DMS114 treated with DMSO at 0.1 percent for 48 hours (cell line): ENCODE results near the gene CCDC182.

ENCODE experiments used
- DNase-seq: peaks from one replicate; lab custom pipeline; 2025; ENCODE audit not compliant: unreplicated experiment; lab: John Stamatoyannopoulos, UW

CCDC182 gene

GRCh38 chr17:57745242-57745641 lies at the start of gene CCDC182:
CCDC182 (minus strand) TSS chr17:57745299; CDS start chr17:57745272, 27 bp downstream.
- DNase-seq = no peak

GRCh38 chr17:57794841-57795240 lies 49.7 kb upstream of the CCDC182 start:
- DNase-seq = no peak

GRCh38 chr17:57788725-57789124 lies 43.6 kb upstream of the CCDC182 start:
- no peak for DNase-seq

- DNase-seq = no peak
Observed at GRCh38 chr17:57785022-57785421, 39.9 kb upstream of the CCDC182 start.

GRCh38 chr17:57784226-57784895 lies 39.3 kb upstream of the CCDC182 start:
- no peak for DNase-seq

GRCh38 chr17:57783338-57783742 lies 38.2 kb upstream of the CCDC182 start:
- DNase-seq = peak; percentile 50

- DNase-seq = no peak
Observed at GRCh38 chr17:57782647-57783337, 37.7 kb upstream of the CCDC182 start.

- DNase-seq = no peak
Observed at GRCh38 chr17:57782062-57782490, 37.0 kb upstream of the CCDC182 start.

- DNase-seq = no peak
Observed at GRCh38 chr17:57781386-57782061, 36.4 kb upstream of the CCDC182 start.

- DNase-seq = no peak
Observed at GRCh38 chr17:57779706-57780105, 34.6 kb upstream of the CCDC182 start.

GRCh38 chr17:57778306-57778705 lies 33.2 kb upstream of the CCDC182 start:
- DNase-seq = no peak

- no peak for DNase-seq
Observed at GRCh38 chr17:57776366-57776765, 31.3 kb upstream of the CCDC182 start.

- no peak for DNase-seq
Observed at GRCh38 chr17:57774872-57775271, 29.8 kb upstream of the CCDC182 start.

- no peak for DNase-seq
Observed at GRCh38 chr17:57773557-57773956, 28.5 kb upstream of the CCDC182 start.

GRCh38 chr17:57772774-57773173 lies 27.7 kb upstream of the CCDC182 start:
- no peak for DNase-seq

GRCh38 chr17:57767561-57767960 lies 22.5 kb upstream of the CCDC182 start:
- DNase-seq = no peak

GRCh38 chr17:57766318-57766943 lies 21.3 kb upstream of the CCDC182 start:
- no peak for DNase-seq

GRCh38 chr17:57762452-57763395 lies 17.6 kb upstream of the CCDC182 start:
- DNase-seq = no peak

- no peak for DNase-seq
Observed at GRCh38 chr17:57761887-57762286, 16.8 kb upstream of the CCDC182 start.

GRCh38 chr17:57760046-57760445 lies 14.9 kb upstream of the CCDC182 start:
- DNase-seq = no peak
